ENCODE data around the gene LHPP.

LHPP gene

GRCh38 chr10:124500757-124501156 is 39.1 kb downstream of the LHPP start:
- DNase-seq, result no peak

GRCh38 chr10:124504711-124505110 is 43.1 kb downstream of the LHPP start:
- no peak for DNase-seq

- DNase-seq, result no peak
Measured at GRCh38 chr10:124505279-124505678, 43.7 kb downstream of the LHPP start.

- no peak for DNase-seq
Measured at GRCh38 chr10:124508070-124508667, 46.5 kb downstream of the LHPP start.

GRCh38 chr10:124508907-124509454 is 47.4 kb downstream of the LHPP start:
- DNase-seq, result no peak

GRCh38 chr10:124509880-124510632 is 48.4 kb downstream of the LHPP start:
- DNase-seq, result no peak

- DNase-seq, result no peak
Measured at GRCh38 chr10:124510759-124511158, 49.1 kb downstream of the LHPP start.

- DNase-seq, result no peak
Measured at GRCh38 chr10:124511205-124512039, 49.8 kb downstream of the LHPP start.

GRCh38 chr10:124512040-124512428 is 50.4 kb downstream of the LHPP start:
- no peak for DNase-seq

GRCh38 chr10:124512600-124512999 is 51.0 kb downstream of the LHPP start:
- no peak for DNase-seq

GRCh38 chr10:124515244-124515970 is 53.8 kb downstream of the LHPP start:
- DNase-seq, result no peak

GRCh38 chr10:124516181-124516580 is 54.6 kb downstream of the LHPP start:
- no peak for DNase-seq

- no peak for DNase-seq
Measured at GRCh38 chr10:124516746-124517397, 55.2 kb downstream of the LHPP start.

- no peak for DNase-seq
Measured at GRCh38 chr10:124517461-124517860, 55.8 kb downstream of the LHPP start.

GRCh38 chr10:124517931-124518330 is 56.3 kb downstream of the LHPP start:
- DNase-seq, result no peak

GRCh38 chr10:124518366-124518765 is 56.7 kb downstream of the LHPP start:
- no peak for DNase-seq

- no peak for DNase-seq
Measured at GRCh38 chr10:124520558-124521428, 59.2 kb downstream of the LHPP start.

GRCh38 chr10:124521429-124521871 is 59.8 kb downstream of the LHPP start:
- DNase-seq, result no peak

- DNase-seq, result no peak
Measured at GRCh38 chr10:124522131-124522932, 60.7 kb downstream of the LHPP start.

Data from stimulated activated CD4-positive, alpha-beta T cell treated with anti-CD3 and anti-CD28 coated beads, Interleukin-2, amount 100 ng/mL, for 48 hours (primary cell).